SU-DHL-6 (cell line): ENCODE data around the gene OR8K1.

Source experiments
- H2AFZ ChIP-seq: fragments of 200-600 bp; sonication (generic); 2 replicates; pipeline ENCODE4 v1.6.1; 2014; ENCODE audit warnings: low read depth, mild to moderate bottlenecking, moderate library complexity, mixed read lengths, antibody characterized with exemption, low read length; ENCODE audit not compliant: severe bottlenecking
- H3F3A ChIP-seq: fragments of 200-600 bp; shearing (Covaris generic); 2 replicates; pipeline ENCODE4 v1.6.0; 2016; ENCODE audit warnings: antibody characterized with exemption, mild to moderate bottlenecking; ENCODE audit not compliant: insufficient read depth
- H3K27ac ChIP-seq: fragments of 200-600 bp; sonication (generic); 2 replicates; pipeline ENCODE4 v1.5.1; 2016; ENCODE audit warnings: low read depth, mild to moderate bottlenecking, low read length, moderate library complexity, mixed read lengths
- H3K27me3 ChIP-seq: fragments of 200-600 bp; sonication (generic), shearing (Covaris generic); 2 replicates; pipeline ENCODE4 v1.6.0; 2014; ENCODE audit warnings: mild to moderate bottlenecking, low read length
- H3K36me3 ChIP-seq: fragments of 200-600 bp; sonication (generic); 2 replicates; pipeline ENCODE4 v1.6.1; 2014; ENCODE audit warnings: mild to moderate bottlenecking, low read length, mixed read lengths
- H3K4me2 ChIP-seq: fragments of 300-600, 200-600 bp; shearing (Covaris generic), sonication (generic); 2 replicates; pipeline ENCODE4 v1.6.0; 2014; ENCODE audit warnings: low read length, low read depth, mild to moderate bottlenecking; ENCODE audit not compliant: poor library complexity, severe bottlenecking
- H3K4me3 ChIP-seq: fragments of 200-600 bp; sonication (generic); 2 replicates; pipeline ENCODE4 v1.5.1; 2014; ENCODE audit warnings: antibody characterized with exemption, low read length, mild to moderate bottlenecking, mixed read lengths; ENCODE audit not compliant: insufficient read depth, poor library complexity, severe bottlenecking
- H3K79me2 ChIP-seq: fragments of 200-600 bp; sonication (generic); 2 replicates; pipeline ENCODE4 v1.6.1; 2014; ENCODE audit warnings: mild to moderate bottlenecking, low read length, moderate library complexity; ENCODE audit not compliant: insufficient read depth
- H3K9ac ChIP-seq: fragments of 200-600 bp; sonication (generic); 2 replicates; pipeline ENCODE4 v1.7.0; 2014; ENCODE audit warnings: mild to moderate bottlenecking, low read length
- H3K9me2 ChIP-seq: fragments of 200-600 bp; sonication (generic); replicated peaks from 2 replicates; pipeline ENCODE4 v1.6.1; 2014; ENCODE audit warnings: low read length; ENCODE audit not compliant: insufficient read depth
- H3K9me3 ChIP-seq: fragments of 200-600 bp; sonication (generic); 2 replicates; pipeline ENCODE4 v1.6.1; 2014; ENCODE audit warnings: low read length, mixed read lengths; ENCODE audit not compliant: insufficient read depth
- H4K20me1 ChIP-seq: fragments of 200-600 bp; sonication (generic); 2 replicates; pipeline ENCODE4 v1.6.1; 2014; ENCODE audit warnings: low read depth, mild to moderate bottlenecking, antibody characterized with exemption, low read length, moderate library complexity, mixed read lengths
- EZH2phosphoT487 ChIP-seq: fragments of 200-600 bp; sonication (generic), shearing (Covaris generic); conservative IDR thresholded peaks from 2 replicates; pipeline ENCODE4 v1.6.1; 2018; ENCODE audit warnings: mild to moderate bottlenecking, antibody characterized with exemption, low read length, moderate library complexity, mixed read lengths
- TF ChIP-seq, protein P1 (sequence below): fragments of 200-600 bp; sonication (generic); IDR thresholded peaks from one replicate; pipeline ENCODE4 v1.5.1; 2017; ENCODE audit warnings: antibody characterized with exemption, mild to moderate bottlenecking, low read length, moderate library complexity; ENCODE audit not compliant: insufficient read depth, poor library complexity, severe bottlenecking

OR8K1 gene

GRCh38 chr11:56394381-56394780, 48.5 kb downstream of the OR8K1 start:
- no peak overlapping the region for H3K9ac ChIP-seq
- H3K4me3 ChIP-seq: no peak overlapping the region
- no peaks in the 10 kb centered on the region for H3K9me3 ChIP-seq
- no peak for TF ChIP-seq EZH2phosphoT487
- TF ChIP-seq, protein P1, sequence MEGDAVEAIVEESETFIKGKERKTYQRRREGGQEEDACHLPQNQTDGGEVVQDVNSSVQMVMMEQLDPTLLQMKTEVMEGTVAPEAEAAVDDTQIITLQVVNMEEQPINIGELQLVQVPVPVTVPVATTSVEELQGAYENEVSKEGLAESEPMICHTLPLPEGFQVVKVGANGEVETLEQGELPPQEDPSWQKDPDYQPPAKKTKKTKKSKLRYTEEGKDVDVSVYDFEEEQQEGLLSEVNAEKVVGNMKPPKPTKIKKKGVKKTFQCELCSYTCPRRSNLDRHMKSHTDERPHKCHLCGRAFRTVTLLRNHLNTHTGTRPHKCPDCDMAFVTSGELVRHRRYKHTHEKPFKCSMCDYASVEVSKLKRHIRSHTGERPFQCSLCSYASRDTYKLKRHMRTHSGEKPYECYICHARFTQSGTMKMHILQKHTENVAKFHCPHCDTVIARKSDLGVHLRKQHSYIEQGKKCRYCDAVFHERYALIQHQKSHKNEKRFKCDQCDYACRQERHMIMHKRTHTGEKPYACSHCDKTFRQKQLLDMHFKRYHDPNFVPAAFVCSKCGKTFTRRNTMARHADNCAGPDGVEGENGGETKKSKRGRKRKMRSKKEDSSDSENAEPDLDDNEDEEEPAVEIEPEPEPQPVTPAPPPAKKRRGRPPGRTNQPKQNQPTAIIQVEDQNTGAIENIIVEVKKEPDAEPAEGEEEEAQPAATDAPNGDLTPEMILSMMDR: no peak
- no peak overlapping the region for H2AFZ ChIP-seq
- H3K79me2 ChIP-seq: no peaks in the 10 kb centered on the region
- no peaks in the 10 kb centered on the region for H3F3A ChIP-seq
- H3K9me2 ChIP-seq: no peaks in the 10 kb centered on the region
- H3K36me3 ChIP-seq: no peaks in the 10 kb centered on the region
- no peak overlapping the region for H3K4me2 ChIP-seq
- no peaks in the 10 kb centered on the region for H3K27me3 ChIP-seq
- no peak overlapping the region for H3K27ac ChIP-seq
- H4K20me1 ChIP-seq: no peaks in the 10 kb centered on the region

DNA sequence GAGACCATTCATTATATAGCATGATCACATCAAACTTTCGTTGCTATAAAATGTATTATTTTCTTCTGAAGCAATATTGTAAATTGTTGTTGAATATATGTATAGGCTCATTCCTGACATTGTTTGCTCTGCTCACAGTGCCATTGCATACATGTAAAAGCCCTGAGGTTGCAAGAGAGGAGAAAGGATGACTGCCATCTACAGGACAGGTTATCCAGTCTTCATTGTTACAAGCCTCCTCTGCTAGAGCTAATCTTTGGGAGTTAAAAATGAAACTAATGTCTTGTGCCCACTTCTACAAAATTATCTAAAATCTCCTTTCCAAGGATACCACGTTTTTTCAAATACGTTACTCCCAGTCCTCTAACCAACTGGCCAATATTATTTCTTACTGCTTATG, 50.2 kb downstream of the OR8K1 start:
- no peak overlapping the region for H3K4me3 ChIP-seq
- no peaks in the 10 kb centered on the region for H3K9me3 ChIP-seq
- no peak overlapping the region for H3K9ac ChIP-seq
- H3K27me3 ChIP-seq: no peaks in the 10 kb centered on the region
- no peak overlapping the region for H3K27ac ChIP-seq
- H3K9me2 ChIP-seq: no peaks in the 10 kb centered on the region
- H4K20me1 ChIP-seq: no peaks in the 10 kb centered on the region
- TF ChIP-seq, protein P1: no peak
- no peak for TF ChIP-seq EZH2phosphoT487
- H3K36me3 ChIP-seq: no peaks in the 10 kb centered on the region
- no peak overlapping the region for H2AFZ ChIP-seq
- no peak overlapping the region for H3K4me2 ChIP-seq
- no peaks in the 10 kb centered on the region for H3F3A ChIP-seq
- H3K79me2 ChIP-seq: no peaks in the 10 kb centered on the region
